Left colon (tissue), 2 donors: ENCODE measurements around the gene CAPS. TPM values are rescaled to one million over a fixed set of nuclear protein-coding genes. Genes with fewer than 3 reads are reported as not detected.
"Not testable (repeated sequence)": the region's sequence is repeated elsewhere in the genome, so short reads cannot be mapped to it uniquely, and the experiment has no call there.

Source experiments
- ATAC-seq: fragments of 200-7000 bp; cut with Tn5 transposase; one replicate; pipeline ENCODE4 v1.9.1; 2020; ENCODE audit warnings: mild to moderate bottlenecking, moderate library complexity
- DNase-seq, 2 donors: peaks; one replicate each; pipeline ENCODE4 v3.0.0-alpha.2; 2020
- intact Hi-C, 2 donors: fragments of 100-400 bp; cut with DNase I in 1 of 2; cut with micrococcal nuclease in 1 of 2; formaldehyde crosslinking; loops; one replicate each; pipeline versions ENCODE4 v1.11.2 to v1.14.0; 2022; cut with DNase I, micrococcal nuclease
- long read RNA-seq: library from polyadenylated mRNA; unstranded; transcript quantifications from one replicate; pipeline ENCODE4 v2.0.0, GENCODE V29; 2021
- total RNA-seq, 2 donors: library from RNA; stranded (reverse); fragmentation: NEBNext Ultra II Directional; extraction: Animal tissue kit (Norgen Biotek cat#: 25700); gene quantifications; one replicate each; pipeline ENCODE4 v1.2.1, GENCODE V29; 2021
- donor health status: DM: no; HTN: no; CAD: no.
- donor health status: DM: yes; HTN: yes; CAD: no.

Gene CAPS
- 10 to 100 TPM; 14.3 to 18.6 TPM for total RNA-seq
- long read RNA-seq, result 0 reads

DNA sequence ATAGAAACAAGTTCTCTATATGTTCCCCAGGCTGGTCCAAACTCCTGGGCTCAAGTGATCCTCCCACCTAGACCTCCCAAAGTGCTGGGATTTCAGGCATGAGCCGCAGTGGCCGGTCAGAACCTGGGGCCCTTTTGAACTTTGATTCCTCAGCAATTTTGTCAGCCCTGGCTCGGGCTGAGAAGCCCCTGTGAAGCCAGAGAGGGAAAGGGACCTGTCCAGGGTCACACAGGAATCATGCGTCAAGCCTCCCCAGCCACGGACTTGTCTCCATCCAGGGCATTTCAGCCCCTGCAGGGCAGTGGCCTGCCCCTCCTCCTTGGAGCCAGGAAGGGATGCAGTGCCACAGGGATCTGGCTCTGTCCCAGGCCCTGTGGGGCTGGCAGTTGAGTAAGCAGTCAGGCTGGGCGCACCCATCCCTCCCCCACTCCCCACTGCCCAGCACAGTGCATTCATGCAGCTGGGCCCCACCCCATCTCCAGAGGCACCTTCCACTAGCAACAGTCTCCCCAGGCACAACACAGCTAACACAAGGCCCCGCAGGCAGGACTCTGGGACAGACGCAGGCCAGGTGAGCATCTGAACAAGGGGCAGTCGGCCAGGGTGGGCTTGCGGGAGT, at the start of gene CAPS:
Gene CAPS, plus strand, starts transcription at position 516 of the 619 bp plus-strand sequence. CDS start 153 bp downstream, outside the sequence.
- peak; percentile 84 for ATAC-seq
- intact Hi-C loops, result no loop called here
- DNase-seq, result peak; percentile 79 to 88

DNA sequence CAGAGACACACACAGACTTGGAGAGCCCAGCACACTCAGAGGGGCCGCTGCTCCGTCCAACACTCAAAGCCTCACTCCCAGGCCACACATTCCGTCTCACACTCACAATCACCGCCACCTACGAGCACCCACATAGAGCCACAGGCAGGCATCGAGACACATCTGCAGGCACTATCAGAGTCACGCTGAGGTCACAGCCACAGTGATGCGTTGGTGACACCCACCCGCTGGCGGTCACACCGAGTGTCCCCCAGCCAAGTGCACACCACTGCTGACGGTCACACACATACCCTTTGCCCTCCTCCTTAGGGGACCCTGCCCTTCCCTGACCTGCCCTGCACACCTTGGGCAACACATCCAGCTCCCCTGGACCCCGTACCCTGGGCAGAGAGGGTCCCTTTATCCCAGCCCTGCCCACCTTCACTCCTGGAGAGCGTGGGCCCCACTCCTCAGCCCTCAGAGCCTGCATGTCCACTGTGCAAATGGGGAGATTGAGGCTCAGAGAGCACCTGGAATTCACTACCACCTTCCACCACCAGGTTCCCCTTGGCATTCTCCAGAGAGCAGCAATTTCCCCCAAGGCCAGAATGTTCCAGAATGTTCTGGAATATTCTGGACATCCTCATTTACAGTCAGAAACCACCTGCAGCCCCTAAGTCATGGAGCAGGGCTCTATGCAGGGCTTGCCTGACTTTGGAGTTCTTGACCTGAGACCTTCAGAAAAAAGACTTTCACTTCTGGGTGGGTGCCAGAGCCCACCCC, 49.1 kb upstream of the CAPS start:
- DNase-seq (no peak), ATAC-seq (no peak)
- intact Hi-C loops, result no loop called here

DNA sequence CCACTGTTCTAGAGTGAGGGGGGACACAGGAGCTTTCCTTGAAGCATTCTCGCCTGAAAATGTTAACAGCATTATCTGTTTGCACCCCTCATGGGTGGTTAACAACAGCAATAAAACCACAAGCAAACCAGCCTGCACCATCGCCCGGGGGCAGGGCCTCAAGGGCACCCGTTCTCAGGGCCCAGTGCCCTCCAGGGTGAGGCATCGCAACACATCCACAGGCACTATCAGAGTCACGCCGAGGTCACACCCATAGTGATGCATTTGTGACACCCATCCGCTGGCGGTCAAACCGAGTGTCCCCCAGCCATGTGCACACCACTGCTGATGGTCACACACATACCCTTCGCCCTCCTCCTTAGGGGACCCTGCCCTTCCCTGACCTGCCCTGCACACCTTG, 48.3 kb upstream of the CAPS start:
- no peak for DNase-seq
- intact Hi-C loops, result no loop called here
- ATAC-seq, result no peak

DNA sequence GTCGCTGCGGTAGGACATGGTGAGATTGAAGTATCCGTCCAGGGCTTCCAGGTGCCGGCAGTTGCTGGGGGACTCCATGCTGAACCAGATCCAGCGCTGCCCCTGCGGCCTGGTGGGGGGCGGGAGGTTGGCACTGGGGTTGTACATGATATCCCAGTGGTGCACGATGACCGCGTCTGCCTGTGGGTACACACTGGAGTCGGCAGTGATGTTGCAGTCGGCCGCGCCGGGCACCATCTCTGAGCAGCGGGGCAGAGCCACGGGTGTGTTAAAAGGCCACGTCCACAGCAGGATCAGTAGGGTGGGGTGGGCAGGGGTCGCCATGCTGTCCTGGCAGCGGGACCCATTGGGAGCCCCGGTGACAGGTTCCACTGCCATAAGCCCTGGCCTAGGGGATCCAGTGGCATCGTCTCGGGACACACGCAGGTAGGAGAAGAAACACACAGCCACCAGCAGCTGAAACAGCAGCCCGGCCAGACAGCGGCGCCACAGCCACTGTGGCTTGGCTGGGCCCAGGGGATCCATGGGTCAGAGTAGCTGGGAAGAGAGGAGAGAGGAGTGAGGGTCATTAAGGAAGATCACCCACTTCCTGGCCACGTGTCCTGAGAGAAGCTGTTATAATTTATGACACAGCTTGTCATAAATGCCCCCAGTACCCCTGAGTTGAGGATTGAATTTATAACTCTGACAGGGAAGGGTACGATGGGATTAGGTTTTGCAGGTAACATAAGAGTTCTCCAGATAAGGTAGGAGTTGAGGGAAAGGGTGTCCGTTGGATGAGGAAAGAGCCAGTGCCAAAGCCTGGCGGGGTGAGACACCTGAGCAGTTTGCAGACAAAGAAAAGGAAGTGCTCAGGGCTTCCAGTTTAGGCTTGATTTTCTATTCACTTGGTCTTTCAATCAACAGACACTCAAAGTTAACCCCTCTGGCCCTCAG, 46.6 kb upstream of the CAPS start:
- DNase-seq (no peak), ATAC-seq (no peak)
- intact Hi-C loops, result no loop called here

DNA sequence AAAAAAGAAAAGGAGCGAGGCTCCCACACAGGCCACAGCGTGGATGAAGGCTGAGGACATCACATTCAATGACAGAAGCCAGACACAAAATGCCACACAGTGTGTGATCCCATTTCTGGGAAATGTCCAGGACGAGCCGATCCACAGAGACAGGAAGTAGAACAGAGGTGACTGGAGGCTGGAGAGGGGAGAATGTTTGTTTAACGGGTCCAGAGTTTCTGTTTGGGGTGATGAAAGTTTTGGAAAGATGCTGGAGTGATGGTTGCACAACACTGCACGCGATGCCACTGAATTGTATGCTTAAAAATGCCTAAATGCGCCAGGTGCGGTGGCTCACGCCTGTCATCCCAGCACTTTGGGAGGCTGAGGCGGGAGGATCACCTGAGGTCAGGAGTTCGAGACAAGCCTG, 43.1 kb upstream of the CAPS start:
- DNase-seq (no peak), ATAC-seq (no peak)
- intact Hi-C loops, result no loop called here

DNA sequence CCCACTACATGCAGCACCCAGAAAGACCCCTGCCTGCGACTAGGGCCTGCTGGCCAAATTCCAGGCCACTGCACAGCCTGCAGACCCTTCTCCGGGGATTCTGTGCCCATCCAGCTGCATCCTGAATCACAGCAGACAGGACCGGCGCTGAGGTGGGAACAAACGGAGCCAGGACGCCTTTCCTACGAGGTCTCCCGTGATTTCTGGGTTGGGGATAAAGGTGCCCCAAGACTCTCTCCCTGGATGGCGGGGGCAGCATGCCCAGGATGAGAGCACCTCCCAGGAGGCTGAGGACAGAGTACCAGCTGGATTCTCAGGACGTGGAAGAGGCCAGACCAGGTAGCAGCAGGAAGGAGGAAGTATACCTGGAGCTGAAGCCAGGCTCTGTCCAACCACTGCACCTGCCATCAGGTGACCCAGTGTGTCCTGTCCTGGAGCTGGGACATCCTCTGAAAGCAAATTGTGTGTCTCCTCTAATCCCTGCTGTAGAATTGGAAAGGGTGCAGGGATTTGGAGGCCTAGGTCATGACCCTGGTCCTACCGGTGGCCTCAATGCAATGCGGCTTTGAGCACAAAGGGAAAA, 40.3 kb upstream of the CAPS start:
- ATAC-seq (peak; percentile 49), DNase-seq (no peak)
- intact Hi-C loops, result no loop called here

DNA sequence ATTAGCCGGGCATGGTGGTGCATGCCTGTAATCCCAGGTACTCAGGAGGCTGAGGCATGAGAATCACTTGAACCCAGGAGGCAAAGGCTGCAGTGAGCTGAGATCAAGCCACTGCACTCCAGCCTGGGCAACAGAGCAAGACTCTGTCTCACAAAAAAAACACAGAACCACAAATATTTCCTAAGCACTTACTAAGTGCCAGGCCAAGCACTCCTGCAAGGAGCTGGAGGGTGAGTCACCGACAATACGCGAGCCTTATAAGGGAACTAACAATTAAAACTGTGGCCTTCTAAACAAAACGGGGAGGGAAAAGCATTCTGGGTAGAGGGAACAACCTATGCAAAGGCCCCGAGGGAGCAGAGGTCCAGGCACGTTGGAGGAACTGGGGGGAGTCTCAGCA, 39.6 kb upstream of the CAPS start:
- intact Hi-C loops, ATAC-seq: not testable (repeated sequence)

DNA sequence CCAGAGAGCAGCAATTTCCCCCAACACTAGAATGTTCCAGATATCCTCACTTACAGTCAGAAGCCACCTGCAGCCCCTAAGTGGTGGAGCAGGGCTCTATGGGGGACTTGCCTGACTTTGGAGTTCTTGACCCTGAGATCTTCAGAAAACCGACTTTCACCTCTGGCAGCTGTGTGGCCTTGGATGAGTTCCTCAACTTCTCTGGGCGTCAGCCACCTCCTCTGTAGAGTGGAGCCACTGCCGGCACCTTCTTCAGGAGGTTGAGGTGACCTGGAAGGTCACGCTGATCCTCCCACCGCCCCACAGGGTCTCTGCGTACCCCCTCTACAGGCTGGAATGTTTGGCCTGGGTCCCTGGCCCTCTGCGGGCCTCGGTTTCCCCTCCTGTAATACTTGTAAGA, 36.6 kb upstream of the CAPS start:
- DNase-seq (no peak), ATAC-seq (no peak)
- intact Hi-C loops, result no loop called here

More for the DNA sequence above, 39.6 kb upstream of the CAPS start:
- not testable (repeated sequence) for DNase-seq

DNA sequence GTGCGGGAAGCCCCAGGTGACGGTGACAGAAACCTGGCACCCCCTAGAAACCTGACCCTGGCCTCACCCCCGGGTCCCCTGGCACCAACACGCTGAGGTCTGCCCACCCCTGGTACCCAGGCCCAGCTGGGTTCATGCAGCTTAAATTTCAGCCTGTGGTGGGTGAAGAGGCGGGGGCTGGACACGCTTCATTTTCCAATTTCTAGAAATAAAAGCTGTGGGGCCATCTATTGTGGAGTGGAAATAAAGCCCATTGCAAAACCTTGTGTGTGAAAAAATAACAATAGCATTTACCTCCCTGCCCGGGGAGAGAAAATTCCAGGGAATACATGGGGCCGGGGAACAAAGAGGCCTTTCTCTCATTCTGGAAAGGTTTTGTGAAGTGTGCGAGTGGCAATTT, 36.2 kb upstream of the CAPS start:
- intact Hi-C loops, result no loop called here
- DNase-seq (no peak), ATAC-seq (no peak)

DNA sequence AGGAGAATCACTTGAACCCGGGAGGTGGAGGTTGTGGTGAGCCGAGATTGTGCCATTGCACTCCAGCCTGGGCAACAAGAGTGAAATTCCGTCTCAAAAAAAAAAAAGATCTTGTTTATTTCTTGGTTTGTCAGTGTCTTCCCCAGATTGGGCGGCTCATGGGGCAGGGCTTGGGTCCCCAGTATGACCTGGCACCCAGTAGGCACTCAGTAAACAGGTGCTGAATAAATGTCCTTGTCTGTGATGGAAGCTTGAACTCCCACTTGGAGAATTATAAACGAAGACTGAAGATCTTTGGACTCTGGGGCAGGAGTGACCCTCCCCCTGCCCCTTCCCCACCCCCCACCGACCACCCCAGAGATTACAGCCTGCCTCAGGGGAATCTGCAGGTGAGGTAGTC, 33.9 kb upstream of the CAPS start:
- ATAC-seq (no peak), DNase-seq (no peak)
- intact Hi-C loops, result no loop called here

DNA sequence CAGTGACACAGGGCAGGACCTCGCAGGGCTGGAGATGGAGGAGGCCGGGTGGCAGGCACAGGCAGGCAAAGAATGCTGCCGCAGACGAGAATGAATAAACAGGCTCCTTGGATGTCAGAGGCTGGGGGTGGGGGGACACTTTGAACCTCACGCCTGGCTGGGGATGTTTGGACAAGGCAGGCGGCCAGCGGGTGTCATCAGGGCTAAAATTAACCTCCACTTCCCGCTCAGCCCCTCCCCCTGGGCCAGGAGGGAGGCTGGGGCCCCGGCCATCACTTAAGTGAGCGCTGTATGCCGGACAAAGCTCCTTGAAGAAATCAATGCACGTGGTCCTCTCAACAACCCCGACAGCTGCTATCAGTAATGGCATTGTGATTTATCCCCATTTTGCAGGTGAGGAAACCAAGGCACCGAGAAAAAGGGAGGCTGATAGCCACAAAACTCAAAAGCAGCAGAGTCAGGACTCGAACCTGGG, 33.4 kb upstream of the CAPS start:
- intact Hi-C loops, result no loop called here
- ATAC-seq, result peak; percentile 46
- peak; percentile 45 to 68 for DNase-seq

DNA sequence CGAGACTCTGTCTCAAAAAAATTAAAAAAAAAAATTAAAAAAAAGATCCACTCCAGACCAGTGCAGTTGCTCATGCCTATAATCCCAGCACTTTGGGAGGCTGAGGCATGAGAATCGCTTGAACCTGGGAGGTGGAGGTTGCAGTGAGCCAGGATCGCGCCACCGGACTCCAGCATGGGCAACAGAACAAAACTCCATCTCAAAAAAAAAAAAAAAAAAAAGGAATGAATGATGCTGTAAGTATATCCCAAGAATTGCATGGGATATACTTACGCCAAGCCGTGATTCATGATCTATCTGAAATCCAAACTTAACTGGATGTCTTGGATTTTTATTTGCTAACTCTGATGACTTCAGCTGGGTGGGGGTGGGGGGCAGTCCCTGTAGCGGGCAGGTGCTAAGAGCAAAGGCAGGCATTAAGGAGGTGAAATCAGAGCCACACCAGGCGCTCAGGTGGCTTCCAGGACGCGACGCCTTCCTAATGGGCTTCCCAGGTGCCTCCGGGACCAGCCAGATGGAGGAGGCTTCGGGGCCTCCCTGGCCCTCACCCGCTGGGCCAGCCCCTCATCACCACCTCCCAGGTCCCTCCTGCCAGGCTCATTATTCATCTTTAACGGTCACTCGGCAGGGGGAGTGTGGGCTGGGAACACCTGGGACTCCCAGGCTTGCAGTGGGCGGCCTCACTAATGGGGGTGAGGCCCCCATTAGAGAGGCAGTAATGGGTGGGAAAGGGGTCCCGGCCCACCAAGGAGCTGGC, 32.3 kb upstream of the CAPS start:
- intact Hi-C loops, result no loop called here
- ATAC-seq (no peak), DNase-seq (no peak)

DNA sequence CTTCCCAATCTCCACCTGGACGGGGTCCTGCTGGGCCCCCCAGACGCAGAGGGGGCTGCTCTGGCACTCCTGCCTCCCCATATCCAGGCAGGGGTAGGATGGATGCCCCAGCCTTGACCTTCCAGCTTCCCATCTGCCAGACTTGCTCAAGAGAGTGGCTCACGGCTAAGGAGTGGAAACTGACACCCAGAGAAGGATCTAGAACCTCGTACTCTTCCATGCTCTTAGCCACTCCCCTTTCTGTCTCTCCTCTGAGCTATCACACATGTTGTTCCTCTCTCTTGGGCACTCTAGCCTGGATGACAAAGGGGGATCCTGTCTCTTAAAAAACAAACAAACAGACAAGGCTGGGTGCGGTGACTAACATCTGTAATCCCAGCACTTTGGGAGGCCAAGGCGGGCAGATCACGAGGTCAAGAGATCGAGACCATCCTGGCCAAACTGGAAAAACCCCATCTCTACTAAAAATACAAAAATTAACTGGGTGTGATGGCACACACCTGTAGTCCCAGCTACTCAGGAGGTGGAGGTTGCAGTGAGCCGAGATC, 31.6 kb upstream of the CAPS start:
- DNase-seq, result no peak
- intact Hi-C loops, result no loop called here
- ATAC-seq, result no peak

DNA sequence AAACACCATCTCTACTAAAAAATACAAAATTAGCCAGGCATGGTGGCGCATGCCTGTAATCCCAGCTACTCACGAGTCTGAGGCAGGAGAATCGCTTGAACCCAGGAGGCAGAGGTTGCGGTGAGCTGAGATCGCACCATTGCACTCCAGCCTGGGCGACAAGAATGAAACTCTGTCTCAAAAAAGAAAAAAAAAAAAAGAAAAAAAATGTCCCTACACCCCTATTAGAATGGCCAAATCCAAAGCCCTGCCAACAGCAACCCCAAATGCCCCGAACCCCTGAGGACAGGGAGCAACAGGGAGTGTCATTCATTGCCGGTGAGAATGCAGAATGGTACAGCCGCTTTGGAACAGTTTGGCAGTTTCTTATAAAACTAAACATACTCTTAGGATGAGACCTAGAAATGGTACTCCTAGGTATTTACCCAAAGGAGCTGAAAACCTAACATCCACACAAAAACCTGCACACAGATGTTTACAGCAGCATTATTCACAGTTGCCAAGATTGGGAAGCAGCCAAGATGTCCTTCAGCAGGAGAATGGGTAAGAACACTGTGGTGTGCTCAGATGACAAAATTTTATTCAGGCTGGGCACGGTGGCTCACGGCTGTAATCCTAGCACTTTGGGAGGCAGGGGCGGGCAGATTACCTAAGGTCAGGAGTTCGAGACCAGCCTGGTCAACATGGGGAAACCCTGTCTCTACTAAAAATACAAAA, 30.7 kb upstream of the CAPS start:
- intact Hi-C loops, ATAC-seq, DNase-seq: not testable (repeated sequence)

DNA sequence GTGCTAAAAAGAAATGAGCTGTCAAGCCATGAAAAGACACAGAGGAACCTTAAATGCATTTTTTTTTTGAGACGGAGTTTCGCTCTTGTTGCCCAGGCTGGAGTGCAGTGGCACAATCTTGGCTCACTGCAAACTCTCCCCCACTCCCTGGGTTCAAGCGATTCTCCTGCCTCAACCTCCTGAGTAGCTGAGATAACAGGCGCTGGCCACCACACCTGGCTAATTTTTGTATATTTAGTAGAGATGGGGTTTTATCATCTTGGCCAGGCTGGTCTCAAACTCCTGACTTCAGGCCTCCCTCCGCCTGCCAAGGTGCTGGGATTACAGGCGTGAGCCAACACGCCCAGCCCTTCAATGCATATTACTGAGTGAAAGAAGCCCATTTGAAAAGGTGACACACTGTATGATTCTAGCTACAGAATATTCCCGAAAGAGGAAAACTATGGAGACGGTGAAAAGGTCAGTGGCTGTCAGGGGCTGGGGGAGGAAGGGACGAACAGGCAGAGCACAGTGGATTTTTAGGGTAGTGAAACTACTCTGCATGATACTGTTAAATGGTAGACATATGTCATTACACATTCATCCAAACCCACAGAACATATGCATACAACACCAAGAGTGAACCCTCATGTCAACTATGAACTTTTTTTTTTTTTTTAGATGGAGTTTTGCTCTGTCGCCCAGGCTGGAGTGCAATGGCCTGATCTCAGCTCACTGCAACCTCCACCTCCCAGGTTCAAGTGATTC, 29.8 kb upstream of the CAPS start:
- intact Hi-C loops, DNase-seq, ATAC-seq: not testable (repeated sequence)

DNA sequence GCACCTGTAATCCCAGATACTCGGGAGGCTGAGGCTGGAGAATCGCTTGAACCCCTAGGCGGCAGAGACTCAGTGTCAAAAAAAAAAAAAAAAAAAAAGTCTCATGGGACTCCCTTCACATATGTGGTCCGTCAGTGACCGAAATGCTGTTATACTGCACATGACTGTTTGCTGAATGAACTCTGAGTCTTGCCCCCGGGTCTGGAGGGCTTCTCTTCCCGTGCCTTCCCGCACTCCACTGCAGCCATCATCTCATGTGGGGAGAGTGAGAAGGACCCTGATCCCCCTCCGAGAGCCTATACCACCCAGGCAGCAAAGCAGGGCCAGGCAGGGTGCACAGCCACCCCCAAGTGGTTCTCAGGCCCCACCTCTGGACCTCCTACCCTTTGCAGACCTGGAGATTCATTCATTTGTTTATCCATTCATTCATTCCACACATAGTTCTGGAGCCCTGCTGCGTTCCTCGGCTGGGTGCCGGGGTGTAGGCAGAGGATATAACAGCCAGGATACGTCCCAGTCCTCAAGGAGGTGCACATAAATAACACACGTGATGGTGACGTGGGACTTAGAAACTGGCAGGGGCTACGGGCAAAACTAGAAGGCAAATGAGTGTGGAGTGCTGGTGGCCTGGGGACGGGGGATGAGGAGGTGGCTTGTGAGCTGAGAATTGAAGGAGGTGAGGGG, 24.6 kb upstream of the CAPS start:
- intact Hi-C loops, result no loop called here
- no peak for DNase-seq

More for the DNA sequence above, 24.6 kb upstream of the CAPS start:
- ATAC-seq, result no peak
